ENCODE measurements around the gene TNC.

Gene TNC

DNA sequence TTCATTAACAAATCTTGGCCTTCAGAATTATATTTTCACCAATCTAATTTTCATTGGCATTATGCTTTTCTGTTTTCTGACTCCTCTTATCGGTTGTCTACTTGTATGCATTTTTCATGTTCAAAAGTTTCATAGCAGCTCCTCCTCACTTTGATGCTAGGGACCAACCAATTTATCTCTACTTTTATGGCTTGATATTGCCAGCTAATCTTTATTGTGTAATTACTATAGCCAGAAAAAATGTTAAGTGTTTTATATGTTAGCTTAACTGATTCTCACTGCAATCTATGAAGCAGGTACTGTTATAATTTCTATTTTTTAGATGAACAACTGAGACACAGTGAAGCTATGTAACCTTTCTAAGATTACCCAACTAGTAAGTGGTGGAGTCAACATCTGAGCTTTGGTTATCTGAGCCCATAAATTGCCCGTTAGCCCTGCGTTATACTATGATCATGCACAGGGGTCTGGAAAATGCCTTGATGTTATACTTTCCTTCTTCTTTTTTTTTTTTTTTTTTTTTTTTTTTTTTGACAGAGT is 34.4 kb upstream of the TNC start:
- H3K36me3 ChIP-seq (ENCODE audit: control insufficient read depth, insufficient read depth, low read length), result no peaks in the 10 kb centered on the region
- H3K9me3 ChIP-seq (ENCODE audit: control insufficient read depth, insufficient read depth, low read length), result no peaks in the 10 kb centered on the region
- no peak overlapping the region for H3K27ac ChIP-seq (ENCODE audit: low read length)
- no peak for DNase-seq (ENCODE audit: low read depth, low spot score)
- H3K27me3 ChIP-seq (ENCODE audit: control insufficient read depth, insufficient read depth, low read length), result no peaks in the 10 kb centered on the region
- H3K4me3 ChIP-seq (ENCODE audit: low read length), result no peak overlapping the region
- WGBS (ENCODE audit: insufficient coverage, insufficient read length), result no CpG with 5 or more reads among the region's 3 CpGs
- no peaks in the 10 kb centered on the region for H3K4me1 ChIP-seq (ENCODE audit: control insufficient read depth, insufficient read depth, low read length)

DNA sequence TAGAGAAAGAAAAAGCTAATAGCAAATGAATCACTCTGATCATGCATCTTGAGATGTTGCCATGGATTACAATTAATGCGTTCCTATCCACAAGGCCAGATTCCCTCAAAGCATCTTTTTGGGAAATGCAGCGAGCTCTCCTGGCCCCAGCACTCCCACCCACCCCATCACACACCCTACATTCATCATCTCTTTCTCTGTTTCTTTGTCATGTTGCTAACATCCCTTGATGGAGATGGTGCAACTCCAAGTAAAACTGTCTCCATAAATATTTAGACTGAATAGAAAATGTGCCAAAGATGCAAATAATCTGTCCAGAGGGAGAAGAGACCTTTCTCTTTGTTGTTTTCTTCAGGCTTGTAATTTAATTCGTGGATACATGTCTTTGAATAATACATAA is 30.8 kb upstream of the TNC start:
- no peaks in the 10 kb centered on the region for H3K36me3 ChIP-seq (ENCODE audit: control insufficient read depth, insufficient read depth, low read length)
- WGBS (ENCODE audit: insufficient coverage, insufficient read length), result no CpG with 5 or more reads among the region's 3 CpGs
- H3K4me1 ChIP-seq (ENCODE audit: control insufficient read depth, insufficient read depth, low read length), result no peaks in the 10 kb centered on the region
- H3K27me3 ChIP-seq (ENCODE audit: control insufficient read depth, insufficient read depth, low read length), result no peaks in the 10 kb centered on the region
- no peak for DNase-seq (ENCODE audit: low read depth, low spot score)
- no peak overlapping the region for H3K27ac ChIP-seq (ENCODE audit: low read length)
- no peaks in the 10 kb centered on the region for H3K9me3 ChIP-seq (ENCODE audit: control insufficient read depth, insufficient read depth, low read length)
- H3K4me3 ChIP-seq (ENCODE audit: low read length), result no peak overlapping the region

DNA sequence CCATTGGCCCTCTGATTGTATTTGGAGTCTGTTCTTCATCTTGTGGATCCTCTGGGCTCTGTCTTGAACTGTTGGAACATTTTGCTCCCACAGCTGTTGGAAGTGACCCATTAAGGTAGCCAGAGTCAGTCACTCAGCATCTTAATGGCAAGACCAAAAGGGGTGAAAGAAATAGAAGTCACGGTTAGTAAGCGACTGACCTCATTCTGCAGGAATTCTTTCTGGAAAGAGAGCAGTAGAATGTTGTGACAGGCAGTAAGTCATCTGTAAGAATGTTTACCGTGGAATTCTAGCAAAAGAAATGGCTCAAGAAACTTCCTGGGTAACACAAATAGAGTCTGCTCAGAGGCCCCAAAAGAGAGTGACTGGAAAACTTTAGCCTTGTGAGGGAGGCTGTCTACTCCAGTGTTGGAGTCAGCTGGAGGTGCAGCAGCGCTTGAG is 28.6 kb upstream of the TNC start:
- Histone ChIP-seq H3K9me3 (ENCODE audit: control insufficient read depth, insufficient read depth, low read length) (no peaks in the 10 kb centered on the region), H3K4me3 (ENCODE audit: low read length) (no peak overlapping the region), H3K4me1 (ENCODE audit: control insufficient read depth, insufficient read depth, low read length) (no peaks in the 10 kb centered on the region), H3K27ac (ENCODE audit: low read length) (no peak overlapping the region), H3K36me3 (ENCODE audit: control insufficient read depth, insufficient read depth, low read length) (no peaks in the 10 kb centered on the region), H3K27me3 (ENCODE audit: control insufficient read depth, insufficient read depth, low read length) (no peaks in the 10 kb centered on the region)
- no peak for DNase-seq (ENCODE audit: low read depth, low spot score)
- WGBS (ENCODE audit: insufficient coverage, insufficient read length), result no CpG with 5 or more reads among the region's 4 CpGs

DNA sequence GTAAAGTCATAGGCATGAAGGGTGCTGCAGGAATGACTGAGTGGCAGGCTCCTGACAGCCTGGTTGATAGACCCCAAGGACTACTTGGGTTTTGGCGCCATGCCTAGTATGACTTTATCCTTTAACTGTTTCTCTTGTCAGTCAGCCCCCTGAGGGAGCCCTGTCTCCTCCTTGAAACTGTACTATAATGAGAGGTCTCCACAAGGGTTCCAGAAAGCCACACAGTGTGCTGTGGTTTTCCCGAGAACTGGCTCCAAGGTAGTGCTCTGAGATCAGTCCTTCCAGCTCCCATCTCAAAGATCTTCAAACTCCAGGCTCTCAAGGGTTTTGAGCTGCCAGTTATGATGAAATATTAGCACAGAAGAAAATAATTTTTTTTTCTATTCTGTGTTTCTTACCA is 26.7 kb upstream of the TNC start:
- Histone ChIP-seq H3K9me3 (ENCODE audit: control insufficient read depth, insufficient read depth, low read length) (no peaks in the 10 kb centered on the region), H3K36me3 (ENCODE audit: control insufficient read depth, insufficient read depth, low read length) (no peaks in the 10 kb centered on the region), H3K4me3 (ENCODE audit: low read length) (no peak overlapping the region), H3K27ac (ENCODE audit: low read length) (no peak overlapping the region), H3K27me3 (ENCODE audit: control insufficient read depth, insufficient read depth, low read length) (no peaks in the 10 kb centered on the region), H3K4me1 (ENCODE audit: control insufficient read depth, insufficient read depth, low read length) (no peaks in the 10 kb centered on the region)
- DNase-seq (ENCODE audit: low read depth, low spot score), result no peak
- no CpG with 5 or more reads among the region's 2 CpGs for WGBS (ENCODE audit: insufficient coverage, insufficient read length)

DNA sequence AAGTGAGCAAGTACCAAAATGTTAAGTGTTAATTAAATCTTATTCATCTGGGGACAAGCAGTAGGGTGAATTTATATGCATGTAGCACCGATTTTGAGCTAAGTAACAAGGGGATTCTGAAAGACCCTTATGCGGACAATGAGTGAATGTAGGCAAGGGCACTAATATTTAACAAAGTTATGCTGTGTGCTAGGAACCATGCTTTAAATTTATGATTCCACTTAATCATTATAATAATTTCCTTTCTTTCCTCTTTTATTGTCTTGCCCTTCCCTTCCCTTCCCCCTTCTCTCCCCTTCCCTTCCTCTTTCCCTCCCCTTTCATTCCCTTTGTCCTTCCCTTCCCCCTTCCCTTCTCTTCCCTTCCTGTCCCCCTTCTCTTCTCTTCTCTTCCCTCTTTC is 25.7 kb upstream of the TNC start:
- Histone ChIP-seq H3K36me3 (ENCODE audit: control insufficient read depth, insufficient read depth, low read length) (no peaks in the 10 kb centered on the region), H3K27me3 (ENCODE audit: control insufficient read depth, insufficient read depth, low read length) (no peaks in the 10 kb centered on the region), H3K4me3 (ENCODE audit: low read length) (no peak overlapping the region), H3K4me1 (ENCODE audit: control insufficient read depth, insufficient read depth, low read length) (no peaks in the 10 kb centered on the region), H3K27ac (ENCODE audit: low read length) (no peak overlapping the region), H3K9me3 (ENCODE audit: control insufficient read depth, insufficient read depth, low read length) (no peaks in the 10 kb centered on the region)
- DNase-seq (ENCODE audit: low read depth, low spot score), result no peak
- WGBS (ENCODE audit: insufficient coverage, insufficient read length), result no CpG with 5 or more reads among the region's 2 CpGs

DNA sequence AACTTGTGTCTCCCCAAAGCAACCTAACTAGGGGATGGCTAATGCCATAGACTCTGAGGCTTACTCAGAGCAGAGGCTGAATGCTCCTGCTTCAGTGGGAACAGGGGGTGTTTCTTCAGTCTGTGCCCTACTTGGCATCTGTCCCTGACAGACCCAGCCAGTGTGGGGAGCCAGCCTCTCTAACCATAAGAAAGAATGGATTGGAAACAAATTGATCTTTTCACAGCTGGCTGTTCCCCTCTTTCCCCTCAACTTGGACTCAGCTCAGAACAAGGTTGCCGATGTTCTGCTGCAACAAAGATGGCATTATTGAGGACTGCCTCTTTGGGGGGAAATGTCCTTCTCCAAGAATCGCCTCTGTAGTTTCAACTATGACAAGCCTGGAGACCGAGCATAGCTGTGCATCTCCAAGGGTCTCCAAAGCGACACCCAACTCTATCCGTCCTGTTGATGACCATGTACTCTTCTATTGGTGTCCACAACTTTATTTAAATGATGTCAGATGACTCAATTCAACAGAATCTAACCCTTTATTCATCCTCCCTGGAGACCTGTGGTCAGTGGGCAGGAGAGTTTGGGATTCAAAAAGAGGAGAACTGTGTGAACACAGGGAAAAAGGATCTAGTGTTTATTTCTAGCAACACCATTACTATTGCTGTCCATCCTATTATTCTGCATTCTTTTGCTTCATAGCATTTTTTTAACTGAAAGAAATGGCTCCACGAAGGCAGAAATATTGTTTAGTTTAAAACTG is 24.7 kb upstream of the TNC start:
- no peaks in the 10 kb centered on the region for H3K4me1 ChIP-seq (ENCODE audit: control insufficient read depth, insufficient read depth, low read length)
- H3K36me3 ChIP-seq (ENCODE audit: control insufficient read depth, insufficient read depth, low read length), result no peaks in the 10 kb centered on the region
- H3K9me3 ChIP-seq (ENCODE audit: control insufficient read depth, insufficient read depth, low read length), result no peaks in the 10 kb centered on the region
- no peak overlapping the region for H3K27ac ChIP-seq (ENCODE audit: low read length)
- whole genome bisulfite sequencing (ENCODE audit: insufficient coverage, insufficient read length), result no CpG with 5 or more reads among the region's 6 CpGs
- DNase-seq (ENCODE audit: low read depth, low spot score), result no peak
- no peak overlapping the region for H3K4me3 ChIP-seq (ENCODE audit: low read length)
- H3K27me3 ChIP-seq (ENCODE audit: control insufficient read depth, insufficient read depth, low read length), result no peaks in the 10 kb centered on the region

DNA sequence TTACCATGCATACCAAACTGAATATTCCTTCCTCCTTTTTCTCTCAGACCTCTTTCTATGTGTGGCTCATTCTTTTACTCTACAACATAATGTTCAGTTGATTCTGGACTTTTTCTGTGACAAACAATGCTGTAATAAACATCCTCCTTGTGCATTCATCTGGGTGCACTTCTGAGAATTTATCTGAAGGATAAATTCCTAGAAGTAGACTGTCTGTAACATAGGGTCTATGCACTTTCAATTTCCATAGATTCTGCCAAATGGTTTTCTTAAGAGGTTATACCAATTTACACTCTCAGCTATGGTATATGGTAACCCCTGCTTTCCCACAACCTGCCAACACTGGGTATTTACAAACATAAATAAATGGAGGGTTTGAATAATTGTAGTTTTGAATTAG is 24.1 kb upstream of the TNC start:
- DNase-seq (ENCODE audit: low read depth, low spot score), result no peak
- H3K36me3 ChIP-seq (ENCODE audit: control insufficient read depth, insufficient read depth, low read length), result no peaks in the 10 kb centered on the region
- H3K27me3 ChIP-seq (ENCODE audit: control insufficient read depth, insufficient read depth, low read length), result no peaks in the 10 kb centered on the region
- no peak overlapping the region for H3K4me3 ChIP-seq (ENCODE audit: low read length)
- no peaks in the 10 kb centered on the region for H3K4me1 ChIP-seq (ENCODE audit: control insufficient read depth, insufficient read depth, low read length)
- no peaks in the 10 kb centered on the region for H3K9me3 ChIP-seq (ENCODE audit: control insufficient read depth, insufficient read depth, low read length)
- H3K27ac ChIP-seq (ENCODE audit: low read length), result no peak overlapping the region

DNA sequence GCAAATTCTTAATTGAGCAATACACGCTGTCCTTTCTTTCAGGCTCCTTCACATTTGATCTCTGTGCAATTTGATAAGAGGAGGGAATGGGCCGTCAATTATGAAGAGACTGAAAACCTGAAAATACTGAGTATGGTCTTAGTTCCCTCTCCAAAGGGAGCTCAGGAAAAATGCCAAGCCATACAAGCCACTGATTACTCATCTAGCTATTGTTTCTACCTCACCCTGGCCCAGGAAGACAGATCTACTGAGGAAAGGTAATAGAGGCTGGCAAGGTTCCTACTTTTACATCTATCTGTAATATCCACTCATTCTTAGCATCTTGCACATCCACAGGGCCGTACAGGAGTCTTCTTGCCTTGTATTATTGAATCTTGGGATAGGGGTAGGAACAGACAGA is 23.7 kb upstream of the TNC start:
- Histone ChIP-seq H3K4me1 (ENCODE audit: control insufficient read depth, insufficient read depth, low read length) (no peaks in the 10 kb centered on the region), H3K9me3 (ENCODE audit: control insufficient read depth, insufficient read depth, low read length) (no peaks in the 10 kb centered on the region), H3K36me3 (ENCODE audit: control insufficient read depth, insufficient read depth, low read length) (no peaks in the 10 kb centered on the region), H3K4me3 (ENCODE audit: low read length) (no peak overlapping the region), H3K27me3 (ENCODE audit: control insufficient read depth, insufficient read depth, low read length) (no peaks in the 10 kb centered on the region), H3K27ac (ENCODE audit: low read length) (no peak overlapping the region)
- DNase-seq (ENCODE audit: low read depth, low spot score), result no peak
- WGBS (ENCODE audit: insufficient coverage, insufficient read length), result no CpG with 5 or more reads among the region's 3 CpGs

DNA sequence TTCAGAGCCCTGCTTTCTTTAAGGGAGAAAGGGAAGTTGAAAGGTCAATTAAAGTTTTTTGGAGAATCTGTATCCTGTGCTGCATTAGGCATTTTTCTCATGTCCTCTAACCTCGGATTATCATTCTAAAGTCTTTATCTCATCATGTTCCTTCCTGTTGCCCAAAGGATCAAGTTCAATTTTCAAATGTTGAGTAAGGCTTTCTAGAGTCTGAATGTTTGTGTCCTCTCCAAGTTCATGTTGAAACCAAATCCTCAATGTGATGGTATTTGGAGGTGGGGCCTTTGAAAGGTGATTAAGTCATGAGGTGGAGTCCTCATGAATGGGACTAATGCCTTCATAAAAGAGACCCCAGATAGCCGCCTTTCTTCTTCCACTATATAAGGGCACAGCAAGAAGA is 20.2 kb upstream of the TNC start:
- no peak for DNase-seq (ENCODE audit: low read depth, low spot score)
- H3K27ac ChIP-seq (ENCODE audit: low read length), result no peak overlapping the region
- no peaks in the 10 kb centered on the region for H3K36me3 ChIP-seq (ENCODE audit: control insufficient read depth, insufficient read depth, low read length)
- H3K4me3 ChIP-seq (ENCODE audit: low read length), result no peak overlapping the region
- no peaks in the 10 kb centered on the region for H3K27me3 ChIP-seq (ENCODE audit: control insufficient read depth, insufficient read depth, low read length)
- no CpG with 5 or more reads among the region's 2 CpGs for WGBS (ENCODE audit: insufficient coverage, insufficient read length)
- no peaks in the 10 kb centered on the region for H3K9me3 ChIP-seq (ENCODE audit: control insufficient read depth, insufficient read depth, low read length)
- no peaks in the 10 kb centered on the region for H3K4me1 ChIP-seq (ENCODE audit: control insufficient read depth, insufficient read depth, low read length)

DNA sequence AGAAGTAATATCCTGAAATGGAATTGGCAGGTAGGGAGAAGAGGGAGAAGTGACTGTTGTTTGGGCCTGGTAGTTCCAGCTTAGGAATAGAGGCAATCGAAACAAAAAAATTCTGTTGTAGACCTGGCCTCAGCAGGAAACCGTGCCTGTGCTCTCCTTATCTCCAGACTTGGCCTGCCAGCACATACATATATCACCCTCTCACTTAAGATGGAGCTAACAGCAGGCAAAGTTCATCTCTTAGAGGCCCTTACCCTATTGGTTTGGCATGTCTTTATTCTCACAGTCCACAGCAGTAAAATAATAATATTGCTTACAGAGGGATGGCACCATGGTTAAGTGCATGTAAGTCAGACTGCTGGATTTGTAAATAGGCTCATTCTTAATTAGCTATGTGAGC is 19.6 kb upstream of the TNC start:
- Histone ChIP-seq H3K4me1 (ENCODE audit: control insufficient read depth, insufficient read depth, low read length) (no peaks in the 10 kb centered on the region), H3K4me3 (ENCODE audit: low read length) (no peak overlapping the region), H3K27me3 (ENCODE audit: control insufficient read depth, insufficient read depth, low read length) (no peaks in the 10 kb centered on the region), H3K36me3 (ENCODE audit: control insufficient read depth, insufficient read depth, low read length) (no peaks in the 10 kb centered on the region), H3K9me3 (ENCODE audit: control insufficient read depth, insufficient read depth, low read length) (no peaks in the 10 kb centered on the region), H3K27ac (ENCODE audit: low read length) (no peak overlapping the region)
- DNase-seq (ENCODE audit: low read depth, low spot score), result no peak
- WGBS (ENCODE audit: insufficient coverage, insufficient read length), result no CpG with 5 or more reads among the region's 2 CpGs

Data from iPS DF 6.9 (cell line).